MCF 10A (cell line): ENCODE data around the gene PCSK1N. TPM values are rescaled to one million over a fixed set of nuclear protein-coding genes. Genes with fewer than 3 reads are reported as not detected.
"Not testable (repeated sequence)": the region's sequence is repeated elsewhere in the genome, so short reads cannot be mapped to it uniquely, and the experiment has no call there.

Experiments
- BruUV-seq: library from RNA; stranded (reverse); fragments of 400-500 nt; replicated peaks from 2 replicates; lab custom pipeline; 2021; lab: Mats Ljungman, UMichigan
- CTCF ChIA-PET: fragments of 300-600 bp; sonication (Branson Sonifier 250); formaldehyde crosslinking; extraction: SDS; loops from one replicate; lab custom pipeline; 2021; ENCODE audit warnings: antibody characterized with exemption, inconsistent platforms; lab: Yijun Ruan, JAX
- POLR2A ChIA-PET: fragments of 300-600, 350-650 bp; sonication (Branson Sonifier 250); formaldehyde crosslinking; extraction: SDS; loops from one replicate; lab custom pipeline; 2020; ENCODE audit warnings: antibody characterized with exemption, inconsistent platforms; lab: Yijun Ruan, JAX
- DNase-seq: peaks from one replicate; pipeline ENCODE4 v3.0.0-alpha.2; 2018; ENCODE audit not compliant: unreplicated experiment
- H3K27ac Mint-ChIP-seq: one replicate; pipeline ENCODE4 v1.8.0; 2022; ENCODE audit warnings: mild to moderate bottlenecking, low read depth, mixed read lengths; ENCODE audit not compliant: unreplicated experiment
- H3K27me3 Mint-ChIP-seq: one replicate; pipeline ENCODE4 v1.8.0; 2022; ENCODE audit warnings: mixed read lengths; ENCODE audit not compliant: insufficient read depth, unreplicated experiment
- H3K36me3 Mint-ChIP-seq: one replicate; pipeline ENCODE4 v1.8.0; 2022; ENCODE audit warnings: mild to moderate bottlenecking, moderate library complexity, mixed read lengths; ENCODE audit not compliant: insufficient read depth, unreplicated experiment
- H3K4me1 Mint-ChIP-seq: one replicate; pipeline ENCODE4 v1.8.0; 2022; ENCODE audit warnings: mixed read lengths; ENCODE audit not compliant: insufficient read depth, unreplicated experiment
- H3K4me3 Mint-ChIP-seq: one replicate; pipeline ENCODE4 v1.8.0; 2022; ENCODE audit warnings: mild to moderate bottlenecking, moderate library complexity, mixed read lengths; ENCODE audit not compliant: unreplicated experiment
- H3K9me3 Mint-ChIP-seq: one replicate; pipeline ENCODE4 v1.8.0; 2022; ENCODE audit warnings: mixed read lengths; ENCODE audit not compliant: unreplicated experiment
- CTCF ChIP-seq: fragments of 200-600 bp; IDR thresholded peaks from one replicate; pipeline ENCODE4 v1.8.0; 2022; ENCODE audit warnings: antibody characterized with exemption, mild to moderate bottlenecking; ENCODE audit not compliant: unreplicated experiment
- intact Hi-C: fragments of 100-400 bp; cut with micrococcal nuclease; formaldehyde crosslinking; loops from 2 replicates; pipeline ENCODE4 v1.14.1; 2022
- total RNA-seq: library from RNA; stranded (reverse); gene quantifications from 2 replicates; pipeline ENCODE4 v1.2.3, GENCODE V29; 2022

The PCSK1N gene
- total RNA-seq, 1 experiment from 2014 or later: 5.0 TPM

GRCh38 chrX:48864210-48864609, 28.8 kb upstream of the PCSK1N start:
- ChIA-PET CTCF (no interaction called here), POLR2A (interaction anchor here (1.0 kb wide), 1 partner anchor 47 kb away, joined by 3 read pairs; the partner anchor contains the start of gene SLC35A2)
- no peaks in the 10 kb centered on the region for H3K9me3 Mint-ChIP-seq
- BruUV-seq: no TSS peak
- intact Hi-C loops: no loop called here
- DNase-seq: peak; percentile 14
- no peak overlapping the region for H3K4me3 Mint-ChIP-seq
- peaks cover 18% of the 10 kb centered on the region for H3K4me1 Mint-ChIP-seq
- H3K27ac Mint-ChIP-seq: no peak overlapping the region
- TF ChIP-seq CTCF: no peak
- no peaks in the 10 kb centered on the region for H3K27me3 Mint-ChIP-seq
- no peaks in the 10 kb centered on the region for H3K36me3 Mint-ChIP-seq

GRCh38 chrX:48854898-48855297, 19.5 kb upstream of the PCSK1N start:
- Mint-ChIP-seq H3K4me3 (peak overlapping the region; percentile 24), H3K27me3 (no peaks in the 10 kb centered on the region), H3K36me3 (no peaks in the 10 kb centered on the region), H3K27ac (peak overlapping the region; percentile 29), H3K4me1 (peaks cover 7% of the 10 kb centered on the region), H3K9me3 (peaks cover 7% of the 10 kb centered on the region)
- TF ChIP-seq CTCF: peak; percentile 37
- ChIA-PET POLR2A (interaction anchor here (0.6 kb wide), 2 partner anchors 12 to 43 kb away, joined by 3 to 4 read pairs; no protein-coding TSS in a partner anchor), CTCF (interaction anchor here (0.6 to 1.1 kb wide), 5 partner anchors 12 to 223 kb away, joined by 3 to 4 read pairs (median 3); no protein-coding TSS in a partner anchor)
- no TSS peak for BruUV-seq
- intact Hi-C loops: loop anchor here (1.0 to 2.0 kb wide), 3 partner anchors 36 to 62 kb away; no protein-coding TSS in a partner anchor
- DNase-seq: peak; percentile 11

GRCh38 chrX:48854121-48854804, 18.9 kb upstream of the PCSK1N start:
- not testable (repeated sequence) for H3K27me3 Mint-ChIP-seq, H3K4me3 Mint-ChIP-seq, H3K9me3 Mint-ChIP-seq, H3K36me3 Mint-ChIP-seq, DNase-seq, H3K4me1 Mint-ChIP-seq, BruUV-seq
- ChIA-PET CTCF (interaction anchor here (0.6 to 1.1 kb wide), 5 partner anchors 13 to 222 kb away, joined by 3 to 4 read pairs (median 3); no protein-coding TSS in a partner anchor), POLR2A (interaction anchor here (0.6 kb wide), 2 partner anchors 13 to 44 kb away, joined by 3 to 4 read pairs; no protein-coding TSS in a partner anchor)
- intact Hi-C loops: loop anchor here (2.0 kb wide), 1 partner anchor 37 kb away; no protein-coding TSS in a partner anchor
- H3K27ac Mint-ChIP-seq: peak overlapping the region; percentile 29

- H3K4me1 Mint-ChIP-seq, CTCF ChIA-PET, intact Hi-C loops, DNase-seq, H3K27ac Mint-ChIP-seq, H3K27me3 Mint-ChIP-seq, H3K36me3 Mint-ChIP-seq, BruUV-seq, H3K4me3 Mint-ChIP-seq, H3K9me3 Mint-ChIP-seq, POLR2A ChIA-PET: not testable (repeated sequence)
Observed at GRCh38 chrX:48853494-48853893, 18.1 kb upstream of the PCSK1N start.

GRCh38 chrX:48852857-48853256, 17.4 kb upstream of the PCSK1N start:
- POLR2A ChIA-PET: no interaction called here
- H3K9me3 Mint-ChIP-seq: peaks cover 7% of the 10 kb centered on the region
- DNase-seq: no peak
- no peak overlapping the region for H3K4me3 Mint-ChIP-seq
- no peaks in the 10 kb centered on the region for H3K27me3 Mint-ChIP-seq
- TF ChIP-seq CTCF: no peak
- H3K36me3 Mint-ChIP-seq: no peaks in the 10 kb centered on the region
- H3K4me1 Mint-ChIP-seq: peaks cover 7% of the 10 kb centered on the region
- CTCF ChIA-PET: interaction anchor here (1.1 kb wide), 1 partner anchor 65 kb away, joined by 3 read pairs; no protein-coding TSS in a partner anchor
- intact Hi-C loops: no loop called here
- no peak overlapping the region for H3K27ac Mint-ChIP-seq
- BruUV-seq: no TSS peak
